ENCODE measurements around the gene UGT1A9. TPM values are rescaled to one million over a fixed set of nuclear protein-coding genes. Genes with fewer than 3 reads are reported as not detected.
"Not testable (repeated sequence)": the region's sequence is repeated elsewhere in the genome, so short reads cannot be mapped to it uniquely, and the experiment has no call there.

Gene UGT1A9
- total and polyA plus RNA-seq, 10 of the 15 experiments (the other 5 are each of a cell fraction or from before 2014, with no cell fraction given), result 0.07 TPM; not detected in 9

DNA sequence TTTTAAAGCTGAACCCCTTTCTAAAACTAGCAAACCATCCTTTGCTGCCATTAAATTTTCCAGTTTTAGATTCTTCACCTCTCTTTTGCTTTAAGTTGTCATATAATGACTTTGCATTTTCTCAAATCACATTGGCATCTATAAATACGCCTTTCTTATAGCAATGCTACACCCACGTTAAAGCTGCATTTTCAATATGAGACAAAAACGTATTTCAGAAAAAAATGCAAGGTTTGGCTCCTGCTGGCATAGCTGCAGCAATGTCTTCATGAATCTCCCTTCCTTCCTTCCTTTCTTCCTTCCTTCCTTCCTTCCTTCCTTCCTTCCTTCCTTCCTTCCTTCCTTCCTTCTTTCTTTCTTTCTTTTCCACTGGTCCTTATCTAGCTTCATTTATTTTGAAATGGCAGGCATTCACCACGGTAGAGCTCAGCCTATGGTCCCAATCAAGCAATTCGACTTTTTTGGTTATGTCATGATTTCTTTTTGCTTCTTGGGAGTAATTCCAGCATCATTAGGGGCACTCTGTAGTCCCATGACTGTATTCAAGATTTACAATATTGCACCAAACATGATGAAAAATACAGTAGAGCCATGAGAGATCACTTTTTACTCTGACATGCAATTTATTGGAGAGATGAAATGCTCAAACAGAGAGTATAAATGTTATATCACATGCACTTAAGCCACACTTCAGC, 44.2 kb upstream of the UGT1A9 start:
- intact Hi-C loops (cut with micrococcal nuclease; ENCODE audit: unreplicated experiment) (no loop called here), in situ Hi-C loops (cut with MboI) (no loop called here)
- Histone ChIP-seq H3K4me3 (no peak overlapping the region), H3K79me2 (ENCODE audit: control insufficient read depth, insufficient read depth, low read length) (no peaks in the 10 kb centered on the region), H3K9ac (ENCODE audit: control insufficient read depth, insufficient read depth, low read length) (no peak overlapping the region), H2AFZ (ENCODE audit: control insufficient read depth, low read depth, low read length) (no peak overlapping the region), H3K27me3 (replicated peaks in 1 of 2; ENCODE audit: control insufficient read depth in 2 of 2, insufficient read depth in 2 of 2, low read length in 1 of 2) (no peaks in the 10 kb centered on the region), H3K9me3 (replicated peaks; ENCODE audit: control insufficient read depth, insufficient read depth, low read length) (no peaks in the 10 kb centered on the region), H3K4me2 (ENCODE audit: control insufficient read depth, insufficient read depth) (no peak overlapping the region), H3K36me3 (ENCODE audit: control insufficient read depth in 2 of 2, insufficient read depth in 2 of 2, low read length in 1 of 2) (no peaks in the 10 kb centered on the region), H3K4me1 (ENCODE audit: control insufficient read depth, insufficient read depth, low read length) (no peaks in the 10 kb centered on the region), H4K20me1 (ENCODE audit: control insufficient read depth, insufficient read depth) (no peaks in the 10 kb centered on the region), H3K27ac (ENCODE audit: control insufficient read depth, insufficient read depth) (no peak overlapping the region)
- CTCF ChIA-PET, result no interaction called here
- TF ChIP-seq EZH2 (IDR thresholded peaks at IDR 0.05; ENCODE audit: borderline replicate concordance, control insufficient read depth, low read depth, low read length) (no peak), SIX5 (IDR thresholded peaks at IDR 0.05; ENCODE audit: low read depth, low read length, severe bottlenecking) (no peak), IKZF2 (IDR thresholded peaks at IDR 0.05) (no peak)
- 5% methylated on average over 5 of the region's 5 CpGs for WGBS (ENCODE audit: insufficient coverage, insufficient replicate concordance, low lambda C conversion rate, missing lambda C conversion rate)
- POLR2A ChIA-PET, result no interaction called here
- no peak for ATAC-seq
- SMC1A ChIA-PET (ENCODE audit: uncharacterized antibody, unreplicated experiment), result interaction anchor here (0.7 kb wide), 1 partner anchor 37 kb away, joined by 3 read pairs; no protein-coding TSS in a partner anchor
- no TSS peak for BruUV-seq (replicated peaks)
- RAD21 ChIA-PET (ENCODE audit: unreplicated experiment), result interaction anchor here (0.7 kb wide), 1 partner anchor 718 kb away, joined by 3 read pairs; no protein-coding TSS in a partner anchor
- no peak for FAIRE-seq
- no peak for DNase-seq (ENCODE audit: low read depth, low spot score)

DNA sequence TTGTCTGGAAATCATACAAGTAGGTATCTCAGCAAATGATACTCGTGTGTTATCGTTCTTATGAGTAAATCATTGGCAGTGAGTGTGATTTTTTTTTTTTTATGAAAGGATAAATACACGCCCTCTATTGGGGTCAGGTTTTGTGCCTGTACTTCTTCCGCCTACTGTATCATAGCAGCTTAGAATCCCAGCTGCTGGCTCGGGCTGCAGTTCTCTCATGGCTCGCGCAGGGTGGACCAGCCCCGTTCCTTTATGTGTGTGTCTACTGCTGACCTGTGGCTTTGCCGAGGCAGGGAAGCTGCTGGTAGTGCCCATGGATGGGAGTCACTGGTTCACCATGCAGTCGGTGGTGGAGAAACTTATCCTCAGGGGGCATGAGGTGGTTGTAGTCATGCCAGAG, 35.4 kb upstream of the UGT1A9 start, which contains the start of gene UGT1A10:
UGT1A10 (plus strand) TSS at position 143 of the 400 bp plus-strand sequence; CDS start at position 218, 75 bp downstream.
- POLR2A ChIA-PET; intact Hi-C loops (cut with micrococcal nuclease; ENCODE audit: unreplicated experiment); H3K36me3 ChIP-seq (ENCODE audit: control insufficient read depth in 2 of 2, insufficient read depth in 2 of 2, low read length in 1 of 2); CTCF ChIA-PET; H3K4me2 ChIP-seq (ENCODE audit: control insufficient read depth, insufficient read depth); RAD21 ChIA-PET (ENCODE audit: unreplicated experiment); H3K27me3 ChIP-seq (replicated peaks in 1 of 2; ENCODE audit: control insufficient read depth in 2 of 2, insufficient read depth in 2 of 2, low read length in 1 of 2); H3K9me3 ChIP-seq (replicated peaks; ENCODE audit: control insufficient read depth, insufficient read depth, low read length); H3K9ac ChIP-seq (ENCODE audit: control insufficient read depth, insufficient read depth, low read length); in situ Hi-C loops (cut with MboI); H3K27ac ChIP-seq (ENCODE audit: control insufficient read depth, insufficient read depth); H4K20me1 ChIP-seq (ENCODE audit: control insufficient read depth, insufficient read depth); H3K4me1 ChIP-seq (ENCODE audit: control insufficient read depth, insufficient read depth, low read length); SMC1A ChIA-PET (ENCODE audit: uncharacterized antibody, unreplicated experiment); FAIRE-seq; DNase-seq (ENCODE audit: low read depth, low spot score); ATAC-seq; H2AFZ ChIP-seq (ENCODE audit: control insufficient read depth, low read depth, low read length); H3K4me3 ChIP-seq; BruUV-seq (replicated peaks); H3K79me2 ChIP-seq (ENCODE audit: control insufficient read depth, insufficient read depth, low read length): not testable (repeated sequence)
- WGBS (ENCODE audit: insufficient coverage, insufficient replicate concordance, low lambda C conversion rate, missing lambda C conversion rate), result 66% methylated on average over 10 of the region's 10 CpGs
